CD4-positive, CD25-positive, alpha-beta regulatory T cell (primary cell): ENCODE results near the gene PPP2R3B. TPM values are rescaled to one million over a fixed set of nuclear protein-coding genes. Genes with fewer than 3 reads are reported as not detected.
"Not testable (repeated sequence)": the region's sequence is repeated elsewhere in the genome, so short reads cannot be mapped to it uniquely, and the experiment has no call there.

Experiments
- ATAC-seq, 2 donors: fragments of 150-1000 bp; cut with Tn5 transposase; one replicate each; pipeline ENCODE4 v1.10.0; 2021; ENCODE audit warnings: low read depth in 2 of 2, moderate number of reproducible peaks in 2 of 2, moderate library complexity in 1 of 2
- DNase-seq, 3 donors: peaks; one replicate each; pipeline versions ENCODE4 v3.0.0 to v3.0.0-alpha.2; 2012 to 2022; ENCODE audit warnings: mixed read lengths in 1 of 3
- H3K27ac ChIP-seq: one replicate; pipeline ENCODE4 v1.7.0; 2013; ENCODE audit warnings: mild to moderate bottlenecking, low read length; ENCODE audit not compliant: insufficient read depth, poor library complexity, severe bottlenecking
- H3K27me3 ChIP-seq: one replicate; pipeline ENCODE4 v1.7.0; 2013; ENCODE audit warnings: low read length; ENCODE audit not compliant: control insufficient read depth, insufficient read depth
- H3K36me3 ChIP-seq: one replicate; pipeline ENCODE4 v1.7.0; 2013; ENCODE audit warnings: mild to moderate bottlenecking, low read length, moderate library complexity; ENCODE audit not compliant: control insufficient read depth, insufficient read depth
- H3K4me1 ChIP-seq: 2 replicates; pipeline ENCODE4 v1.7.0; 2013; ENCODE audit warnings: mild to moderate bottlenecking, low read length; ENCODE audit not compliant: insufficient read depth, control insufficient read depth, poor library complexity, severe bottlenecking
- H3K4me3 ChIP-seq: one replicate; pipeline ENCODE4 v1.7.0; 2013; ENCODE audit warnings: low read depth, mild to moderate bottlenecking, low read length, moderate library complexity
- H3K9me3 ChIP-seq, 2 experiments: 1 replicate in 1 of 2; 2 replicates in 1 of 2; pipeline ENCODE4 v1.7.0; 2013; ENCODE audit warnings: low read length in 2 of 2, mild to moderate bottlenecking in 1 of 2, moderate library complexity in 1 of 2; ENCODE audit not compliant: control insufficient read depth in 2 of 2
- H3K27ac Mint-ChIP-seq, 3 donors: one replicate each; pipeline ENCODE4 v1.8.0; 2020 to 2022; ENCODE audit warnings: mild to moderate bottlenecking in 3 of 3, mixed read lengths in 3 of 3, moderate library complexity in 2 of 3
- H3K27me3 Mint-ChIP-seq: one replicate; pipeline ENCODE4 v1.8.0; 2022; ENCODE audit warnings: mild to moderate bottlenecking, mixed read lengths
- H3K36me3 Mint-ChIP-seq: one replicate; pipeline ENCODE4 v1.8.0; 2020; ENCODE audit warnings: mixed read lengths
- H3K4me1 Mint-ChIP-seq, 4 donors: one replicate each; pipeline ENCODE4 v1.8.0; 2020 to 2022; ENCODE audit warnings: mixed read lengths in 4 of 4, mild to moderate bottlenecking in 1 of 4
- H3K4me3 Mint-ChIP-seq, 4 donors: one replicate each; pipeline ENCODE4 v1.8.0; 2020 to 2022; ENCODE audit warnings: mild to moderate bottlenecking in 4 of 4, mixed read lengths in 4 of 4, moderate library complexity in 3 of 4
- H3K9me3 Mint-ChIP-seq, 7 donors: one replicate each; pipeline ENCODE4 v1.8.0; 2020 to 2022; ENCODE audit warnings: mixed read lengths in 7 of 7, mild to moderate bottlenecking in 3 of 7, moderate library complexity in 2 of 7
- polyA plus RNA-seq, 4 donors: library from polyadenylated mRNA; unstranded; fragments of 300-500 nt; fragmentation: Illumina TruSeq; gene quantifications; one replicate each; pipeline ENCODE4 v1.2.3, GENCODE V29; 2021
- total RNA-seq: library from RNA; stranded (reverse); gene quantifications from one replicate; pipeline ENCODE4 v1.2.3, GENCODE V29; 2022

The PPP2R3B gene
- total and polyA plus RNA-seq, 5 donors from 2014 or later, result 4.8 to 23.5 (median 8.6) TPM

DNA sequence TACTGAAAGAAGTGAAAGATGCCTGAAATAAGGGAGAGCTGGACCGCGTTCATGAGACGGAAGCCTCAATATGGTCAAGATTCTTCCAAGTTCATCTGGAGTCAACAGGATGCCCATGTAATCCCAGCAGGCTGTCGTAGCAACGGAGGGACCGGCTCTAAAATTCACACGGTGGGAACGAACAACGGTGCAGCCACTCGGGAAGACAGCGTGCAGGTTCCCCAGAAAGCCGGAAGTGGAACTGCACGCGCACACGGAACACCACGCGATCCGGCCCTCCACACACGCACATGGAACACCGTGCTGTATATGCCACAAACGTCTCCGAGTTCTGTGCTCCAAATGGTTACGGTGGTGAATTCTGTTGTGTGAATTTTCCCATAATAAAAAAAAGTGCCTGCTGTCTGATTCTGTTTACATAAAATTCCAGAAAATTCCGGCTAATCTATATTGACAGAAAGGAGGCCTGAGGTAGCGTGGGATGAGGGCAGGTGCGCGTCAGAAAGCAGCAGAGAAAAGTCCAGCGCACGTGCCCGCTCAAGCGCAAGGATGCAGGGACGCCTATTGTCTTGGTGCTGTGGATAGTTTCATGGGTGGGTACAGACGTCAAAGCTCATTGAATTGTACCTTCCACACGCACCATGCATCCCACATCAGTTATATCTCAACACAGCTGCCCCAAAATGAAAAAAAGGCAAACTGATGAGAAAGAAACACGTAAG lies 31.2 kb downstream of the PPP2R3B start:
- no peak for ATAC-seq
- peaks cover 11% of the 10 kb centered on the region for H3K4me1 ChIP-seq
- H3K36me3 ChIP-seq, result peaks cover 12% of the 10 kb centered on the region
- Mint-ChIP-seq H3K27me3 (no peaks in the 10 kb centered on the region), H3K9me3 (peaks cover 0 to 17% (median 3%) of the 10 kb centered on the region in 7 donors), H3K4me1 (peaks cover 10 to 24% (median 17%) of the 10 kb centered on the region in 4 donors), H3K36me3 (peaks cover 21% of the 10 kb centered on the region), H3K27ac (peak overlapping the region; percentile 25 to 96 (median 71)), H3K4me3 (no peak overlapping the region)
- H3K9me3 ChIP-seq, result peaks cover 10 to 21% of the 10 kb centered on the region in 2 experiments
- H3K27ac ChIP-seq, result no peak overlapping the region
- DNase-seq, result no peak
- no peak overlapping the region for H3K4me3 ChIP-seq
- H3K27me3 ChIP-seq, result no peaks in the 10 kb centered on the region

DNA sequence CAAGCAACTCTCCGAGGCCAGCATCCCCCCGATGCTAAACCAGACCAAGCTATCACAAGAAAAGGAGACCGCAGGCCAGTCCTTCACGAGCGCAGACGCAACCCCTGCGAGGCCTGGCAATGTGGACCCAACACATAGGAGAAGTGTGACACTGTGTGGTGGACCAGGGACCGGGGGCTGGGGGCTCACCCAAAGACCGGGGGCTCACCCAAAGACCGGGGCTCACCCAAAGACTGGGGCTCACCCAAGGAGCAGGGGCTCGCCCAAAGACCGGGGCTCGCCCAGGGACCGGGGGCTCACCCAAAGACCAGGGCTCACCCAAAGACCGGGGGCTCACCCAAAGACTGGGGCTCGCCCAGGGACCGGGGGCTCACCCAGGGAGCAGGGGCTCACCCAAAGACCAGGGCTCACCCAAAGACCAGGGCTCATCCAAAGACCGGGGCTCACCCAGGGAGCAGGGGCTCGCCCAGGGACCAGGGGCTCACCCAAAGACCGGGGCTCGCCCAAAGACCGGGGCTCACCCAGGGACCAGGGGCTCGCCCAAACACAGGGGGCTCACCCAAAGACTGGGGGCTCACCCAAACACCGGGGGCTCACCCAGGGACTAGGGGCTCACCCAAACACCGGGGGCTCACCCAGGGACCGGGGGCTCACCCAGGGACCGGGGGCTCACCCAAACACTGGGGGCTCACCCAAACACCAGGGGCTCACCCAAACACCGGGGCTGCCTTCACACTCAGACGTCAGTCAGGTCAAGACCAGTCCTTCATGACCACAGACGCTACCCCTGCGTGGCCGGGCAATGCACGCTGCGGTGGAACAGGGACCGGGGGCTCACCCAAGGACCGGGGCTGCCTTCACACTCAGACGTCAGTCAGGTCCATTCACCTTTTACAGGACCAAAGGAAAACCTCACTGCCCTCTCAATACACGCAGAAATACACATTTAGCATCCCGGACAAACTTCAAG lies 32.9 kb downstream of the PPP2R3B start:
- Mint-ChIP-seq H3K9me3 (peaks cover 0 to 13% (median 2%) of the 10 kb centered on the region in 7 donors), H3K27ac (peak overlapping the region in 2 of 3 donors; percentile 52 to 58), H3K4me3 (no peak overlapping the region), H3K36me3 (peaks cover 14% of the 10 kb centered on the region), H3K4me1 (peaks cover 10 to 24% (median 17%) of the 10 kb centered on the region in 4 donors), H3K27me3 (no peaks in the 10 kb centered on the region)
- ATAC-seq (no peak), DNase-seq (no peak)
- Histone ChIP-seq H3K27ac (no peak overlapping the region), H3K36me3 (no peaks in the 10 kb centered on the region), H3K4me3 (no peak overlapping the region), H3K4me1 (peaks cover 11% of the 10 kb centered on the region), H3K27me3 (no peaks in the 10 kb centered on the region), H3K9me3 (peaks cover 0 to 5% of the 10 kb centered on the region in 2 experiments)

DNA sequence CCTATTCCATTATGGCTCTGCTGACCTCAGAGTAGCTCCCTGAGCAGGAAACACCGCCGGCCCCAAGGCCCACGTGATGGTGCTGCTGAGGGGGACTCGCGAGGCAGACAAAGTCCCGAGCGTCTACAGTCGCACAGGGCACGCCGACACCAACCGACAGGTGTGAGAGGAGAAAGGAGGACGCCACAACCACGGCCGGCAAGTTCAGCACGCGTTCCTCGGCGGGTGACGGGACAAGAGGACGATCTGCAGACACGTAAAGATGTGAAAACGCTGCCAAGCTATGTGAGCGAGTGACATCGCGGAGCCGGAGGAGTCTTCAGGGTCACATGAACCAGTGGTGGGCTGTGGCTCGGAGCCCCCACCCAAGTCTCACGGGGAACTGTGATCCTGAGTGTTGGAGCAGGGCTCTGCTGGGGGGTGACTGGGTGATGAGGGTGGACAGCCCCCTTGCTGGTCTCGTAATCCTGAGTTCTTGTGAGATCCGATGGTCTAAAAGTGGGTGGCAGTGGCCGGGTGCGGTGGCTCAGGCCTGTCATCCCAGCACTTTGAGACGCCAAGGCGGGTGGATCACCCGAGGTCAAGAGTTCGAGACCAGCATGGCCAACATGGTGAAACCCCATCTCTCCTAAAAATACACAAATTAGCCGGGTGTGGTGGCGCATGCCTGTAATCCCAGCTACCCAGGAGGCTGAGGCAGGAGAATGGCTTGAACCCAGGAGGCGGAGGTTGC lies 34.0 kb downstream of the PPP2R3B start:
- Histone ChIP-seq H3K4me1 (peaks cover 10% of the 10 kb centered on the region), H3K27ac (no peak overlapping the region), H3K27me3 (no peaks in the 10 kb centered on the region), H3K9me3 (no peaks in the 10 kb centered on the region), H3K36me3 (no peaks in the 10 kb centered on the region), H3K4me3 (no peak overlapping the region)
- ATAC-seq (no peak), DNase-seq (no peak)
- peaks cover 15% of the 10 kb centered on the region for H3K36me3 Mint-ChIP-seq
- H3K27me3 Mint-ChIP-seq, result no peaks in the 10 kb centered on the region
- H3K4me1 Mint-ChIP-seq, result peaks cover 10 to 25% (median 17%) of the 10 kb centered on the region in 4 donors
- H3K27ac Mint-ChIP-seq, result peak overlapping the region; percentile 51 to 84 (median 58)
- H3K4me3 Mint-ChIP-seq, result no peak overlapping the region
- peaks cover 0 to 10% (median 1%) of the 10 kb centered on the region in 7 donors for H3K9me3 Mint-ChIP-seq

DNA sequence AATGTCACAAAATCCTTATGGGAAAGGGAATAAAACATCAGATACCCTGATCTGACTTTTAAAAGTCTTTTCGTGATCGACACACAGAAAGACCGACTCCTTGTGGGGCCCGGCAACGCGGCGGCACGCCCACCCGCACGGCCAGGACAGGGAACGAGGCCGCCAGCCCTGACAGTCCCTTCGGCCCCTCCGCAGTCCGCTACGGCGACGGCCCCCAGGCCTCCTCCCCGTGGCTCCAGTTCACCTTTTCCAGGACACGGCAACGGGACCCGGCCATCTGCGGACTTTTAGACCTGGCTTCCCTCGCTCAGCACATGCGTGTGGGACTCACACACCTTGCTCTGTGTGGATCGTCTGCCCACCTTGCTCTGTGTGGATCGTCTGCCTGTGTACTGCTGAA lies 34.5 kb downstream of the PPP2R3B start:
- H3K9me3 Mint-ChIP-seq, result peaks cover 0 to 4% (median 0%) of the 10 kb centered on the region in 7 donors
- H3K4me3 Mint-ChIP-seq, result no peak overlapping the region
- Histone ChIP-seq H3K27ac (no peak overlapping the region), H3K9me3 (no peaks in the 10 kb centered on the region), H3K4me3 (no peak overlapping the region), H3K27me3 (no peaks in the 10 kb centered on the region), H3K4me1 (peaks cover 5% of the 10 kb centered on the region), H3K36me3 (no peaks in the 10 kb centered on the region)
- peaks cover 9% of the 10 kb centered on the region for H3K36me3 Mint-ChIP-seq
- no peak for DNase-seq
- H3K27me3 Mint-ChIP-seq, result no peaks in the 10 kb centered on the region
- peaks cover 5 to 20% (median 11%) of the 10 kb centered on the region in 4 donors for H3K4me1 Mint-ChIP-seq
- ATAC-seq, result no peak
- no peak overlapping the region for H3K27ac Mint-ChIP-seq

DNA sequence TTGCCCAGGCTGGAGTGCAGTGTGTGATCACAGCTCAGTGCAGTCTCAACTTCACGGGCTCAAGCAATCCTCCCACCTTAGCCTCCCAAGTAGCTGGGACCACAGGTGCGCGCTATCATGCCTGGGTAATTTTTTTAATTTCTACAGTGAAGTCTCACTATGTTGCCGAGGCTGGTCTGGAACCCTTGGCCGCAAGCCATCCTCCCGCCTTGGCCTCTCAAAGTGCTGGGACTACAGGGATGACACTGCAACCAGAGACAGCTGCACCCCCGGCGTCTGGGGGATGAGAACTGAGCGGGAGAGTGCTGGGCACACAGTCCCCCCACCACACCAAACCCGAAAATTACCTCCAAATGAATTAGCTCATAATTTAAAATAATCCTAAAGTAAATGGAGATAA lies 35.0 kb downstream of the PPP2R3B start:
- no peak overlapping the region for H3K27ac ChIP-seq
- Mint-ChIP-seq H3K27me3 (no peaks in the 10 kb centered on the region), H3K36me3 (peaks cover 6% of the 10 kb centered on the region), H3K27ac (no peak overlapping the region), H3K4me3 (no peak overlapping the region), H3K9me3 (peaks cover 0 to 3% (median 0%) of the 10 kb centered on the region in 7 donors), H3K4me1 (peaks cover under 1 to 15% (median 7%) of the 10 kb centered on the region in 4 donors)
- DNase-seq, result no peak
- H3K4me3 ChIP-seq, result no peak overlapping the region
- no peaks in the 10 kb centered on the region for H3K27me3 ChIP-seq
- no peaks in the 10 kb centered on the region for H3K9me3 ChIP-seq
- peaks cover 1% of the 10 kb centered on the region for H3K4me1 ChIP-seq
- ATAC-seq, result no peak
- no peaks in the 10 kb centered on the region for H3K36me3 ChIP-seq

DNA sequence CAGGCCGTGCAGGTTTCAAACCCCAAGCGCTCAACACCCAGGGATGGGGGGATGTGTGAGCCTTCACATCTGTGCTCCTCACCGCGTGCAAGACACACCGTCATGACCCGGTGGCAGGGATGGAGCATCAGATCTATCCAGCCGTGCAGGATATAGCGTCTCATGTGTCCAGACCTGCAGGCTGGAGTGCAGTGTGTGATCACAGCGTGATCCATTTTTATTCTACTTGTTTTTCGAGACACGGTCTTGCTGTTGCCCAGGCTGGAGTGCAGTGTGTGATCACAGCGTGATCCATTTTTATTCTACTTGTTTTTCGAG lies 35.4 kb downstream of the PPP2R3B start:
- not testable (repeated sequence) for H3K27ac Mint-ChIP-seq, H3K4me3 Mint-ChIP-seq, H3K4me3 ChIP-seq, ATAC-seq, DNase-seq, H3K27me3 Mint-ChIP-seq, H3K9me3 Mint-ChIP-seq, H3K36me3 ChIP-seq, H3K9me3 ChIP-seq, H3K36me3 Mint-ChIP-seq, H3K27ac ChIP-seq, H3K4me1 ChIP-seq, H3K27me3 ChIP-seq
- peaks cover 0 to 11% (median 2%) of the 10 kb centered on the region in 4 donors for H3K4me1 Mint-ChIP-seq

DNA sequence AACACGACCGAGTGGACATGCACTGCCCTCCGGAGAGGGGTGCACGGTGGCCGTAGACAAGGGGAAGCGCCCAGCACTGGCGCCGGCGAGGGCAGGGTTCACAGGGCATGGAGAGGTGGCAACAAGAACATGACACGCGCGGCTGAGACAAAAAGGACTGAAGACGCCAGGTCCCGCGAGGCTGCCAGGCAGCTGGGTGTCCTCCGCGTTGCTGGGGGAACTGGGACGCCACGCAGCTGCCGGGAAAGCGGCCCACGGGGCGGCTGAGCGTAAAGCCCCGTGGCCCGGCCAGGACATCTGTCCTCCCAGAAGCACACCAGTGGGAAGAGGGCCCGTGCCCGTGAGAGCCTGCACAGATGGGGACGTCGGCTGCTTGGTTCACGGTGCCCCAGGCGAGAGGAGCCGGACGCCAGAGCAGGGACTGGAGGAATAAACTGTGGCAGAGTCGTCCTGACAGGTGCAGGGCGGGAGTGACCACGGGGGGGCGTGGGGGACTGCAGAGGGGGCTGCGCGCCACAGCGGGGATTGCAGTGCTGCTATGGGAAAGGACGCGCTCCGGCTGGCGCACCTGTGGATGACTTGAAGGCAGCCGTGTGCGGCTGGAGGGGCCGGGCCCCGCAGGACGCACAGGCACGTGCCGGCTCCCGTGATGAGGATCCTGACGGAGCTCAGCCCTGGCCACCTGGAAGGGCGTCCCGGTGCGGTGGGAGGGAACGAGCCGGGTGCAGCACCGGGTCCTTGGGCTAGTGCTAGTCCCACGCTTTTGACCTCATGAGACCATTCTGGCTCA lies 36.0 kb downstream of the PPP2R3B start:
- ATAC-seq (no peak), DNase-seq (no peak)
- H3K9me3 ChIP-seq, result no peaks in the 10 kb centered on the region
- no peak overlapping the region for H3K4me3 ChIP-seq
- Mint-ChIP-seq H3K36me3 (peaks cover 6% of the 10 kb centered on the region), H3K9me3 (no peaks in the 10 kb centered on the region), H3K27me3 (no peaks in the 10 kb centered on the region), H3K4me3 (no peak overlapping the region), H3K27ac (no peak overlapping the region), H3K4me1 (peaks cover 0 to 7% (median 2%) of the 10 kb centered on the region in 4 donors)
- no peaks in the 10 kb centered on the region for H3K4me1 ChIP-seq
- no peaks in the 10 kb centered on the region for H3K36me3 ChIP-seq
- H3K27me3 ChIP-seq, result no peaks in the 10 kb centered on the region
- H3K27ac ChIP-seq, result no peak overlapping the region
